Kidney (tissue), 14 donors: ENCODE results near the gene SMARCAL1. TPM values are rescaled to one million over a fixed set of nuclear protein-coding genes. Genes with fewer than 3 reads are reported as not detected.
A peak's percentile ranks its signal among the peaks of the same experiment; 100 is the strongest.
"Not testable (repeated sequence)": the region's sequence is repeated elsewhere in the genome, so short reads cannot be mapped to it uniquely, and the experiment has no call there.

ENCODE experiments used
- DNase-seq, 5 donors: peaks; one replicate each; pipeline ENCODE4 v3.0.0-alpha.2; 2013 to 2020
- FAIRE-seq: peaks from 2 replicates; lab custom pipeline; 2012; peaks lifted over from hg19 to GRCh38; lab: Jason Lieb, UNC
- H3K27ac ChIP-seq, 2 donors: one replicate each; pipeline ENCODE4 v1.7.0; 2013; ENCODE audit warnings: low read depth in 2 of 2, low read length in 2 of 2, inconsistent platforms in 1 of 2
- H3K27me3 ChIP-seq: one replicate; pipeline ENCODE4 v1.7.1; 2013; ENCODE audit warnings: low read length, inconsistent platforms; ENCODE audit not compliant: control insufficient read depth, insufficient read depth
- H3K36me3 ChIP-seq, 3 donors: one replicate each; pipeline versions ENCODE4 v1.7.0 to v1.7.1; 2013; ENCODE audit warnings: low read length in 3 of 3, control low read depth in 1 of 3, inconsistent platforms in 1 of 3; ENCODE audit not compliant: insufficient read depth in 3 of 3, control insufficient read depth in 2 of 3
- H3K4me1 ChIP-seq, 3 donors: one replicate each; pipeline versions ENCODE4 v1.7.0 to v1.7.1; 2013; ENCODE audit warnings: low read length in 3 of 3, inconsistent platforms in 1 of 3, low read depth in 1 of 3; ENCODE audit not compliant: control insufficient read depth in 2 of 3, insufficient read depth in 2 of 3
- H3K4me3 ChIP-seq, 3 donors: one replicate each; pipeline versions ENCODE4 v1.7.0 to v1.8.1; 2013; ENCODE audit warnings: low read length in 3 of 3, control low read depth in 1 of 3, inconsistent platforms in 1 of 3
- H3K9ac ChIP-seq, 3 donors: one replicate each; pipeline versions ENCODE4 v1.7.0 to v1.7.1; 2013; ENCODE audit warnings: low read length in 3 of 3, control low read depth in 1 of 3, inconsistent platforms in 1 of 3
- H3K9me3 ChIP-seq, 3 donors: one replicate each; pipeline versions ENCODE4 v1.7.0 to v1.7.1; 2013; ENCODE audit warnings: low read length in 3 of 3, control low read depth in 1 of 3, inconsistent platforms in 1 of 3; ENCODE audit not compliant: control insufficient read depth in 2 of 3, insufficient read depth in 1 of 3
- CTCF ChIP-seq: IDR thresholded peaks from 3 replicates; pipeline ENCODE4 v1.5.1; 2012; ENCODE audit warnings: mild to moderate bottlenecking, moderate library complexity, borderline replicate concordance; ENCODE audit not compliant: insufficient read depth; ENCODE audit errors: extremely low read depth
- intact Hi-C: fragments of 100-400 bp; cut with DNase I; formaldehyde crosslinking; loops from one replicate; pipeline ENCODE4 v1.11.1; 2022
- polyA plus RNA-seq: library from polyadenylated mRNA; stranded (reverse); fragments of 350-450 nt; fragmentation: Illumina TruSeq; extraction: RNeasy Lipid Tissue Mini Kit (QIAGEN cat#74804); gene quantifications from one replicate; pipeline ENCODE4 v1.2.3, GENCODE V29; 2014; ENCODE audit warnings: low read depth, low replicate concordance; ENCODE audit not compliant: insufficient read depth
- total RNA-seq: library from RNA; stranded (reverse); fragmentation: NEBNext Ultra II Directional; extraction: Animal tissue kit (Norgen Biotek cat#: 25700); gene quantifications from one replicate; pipeline ENCODE4 v1.2.1, GENCODE V29; 2021
- donor health status: control.
- donor health status: control.
- donor health status: control.
- donor health status: control.
- donor health status: control.
- donor health status: DM: yes; HTN: yes; CAD: no.
- donor health status: Normal renal cell carcinoma (clear cell type).

The SMARCAL1 gene
- total and polyA plus RNA-seq, 2 donors from 2014 or later = 9.7 to 17.3 TPM

- H3K4me3 ChIP-seq = no peak overlapping the region
- H3K9ac ChIP-seq = no peak overlapping the region
- no peak for DNase-seq
- no peak for TF ChIP-seq CTCF
- no peaks in the 10 kb centered on the region for H3K27me3 ChIP-seq
- no peaks in the 10 kb centered on the region for H3K4me1 ChIP-seq
- no peak overlapping the region for H3K27ac ChIP-seq
- intact Hi-C loops = loop anchor here (5.0 to 10.0 kb wide), 2 partner anchors 150 to 1237 kb away; no protein-coding TSS in a partner anchor
- no peaks in the 10 kb centered on the region for H3K36me3 ChIP-seq
- H3K9me3 ChIP-seq = no peaks in the 10 kb centered on the region
- FAIRE-seq = no peak
Measured at GRCh38 chr2:216517447-216518225, 105.4 kb downstream of the SMARCAL1 start.

- not testable (repeated sequence) for H3K9me3 ChIP-seq, H3K27ac ChIP-seq, H3K9ac ChIP-seq, H3K36me3 ChIP-seq, DNase-seq, FAIRE-seq, H3K4me1 ChIP-seq, H3K4me3 ChIP-seq, H3K27me3 ChIP-seq
- intact Hi-C loops = loop anchor here (5.0 to 10.0 kb wide), 2 partner anchors 149 to 1236 kb away; no protein-coding TSS in a partner anchor
Measured at GRCh38 chr2:216518566-216519119, 106.4 kb downstream of the SMARCAL1 start.

- no peak overlapping the region for H3K27ac ChIP-seq
- H3K4me1 ChIP-seq = no peaks in the 10 kb centered on the region
- FAIRE-seq (peak; percentile 77), DNase-seq (peak in 4 of 5 donors; percentile 77 to 94 (median 85))
- intact Hi-C loops = loop anchor here (5.0 to 10.0 kb wide), 2 partner anchors 148 to 1236 kb away; no protein-coding TSS in a partner anchor
- no peak overlapping the region for H3K4me3 ChIP-seq
- no peaks in the 10 kb centered on the region for H3K9me3 ChIP-seq
- no peaks in the 10 kb centered on the region for H3K36me3 ChIP-seq
- no peak overlapping the region for H3K9ac ChIP-seq
- H3K27me3 ChIP-seq = no peaks in the 10 kb centered on the region
- peak; percentile 74 for TF ChIP-seq CTCF
Measured at GRCh38 chr2:216519154-216519762, 107.0 kb downstream of the SMARCAL1 start.

- no peak overlapping the region for H3K9ac ChIP-seq
- no peak overlapping the region for H3K27ac ChIP-seq
- no peaks in the 10 kb centered on the region for H3K9me3 ChIP-seq
- H3K4me3 ChIP-seq = no peak overlapping the region
- intact Hi-C loops = no loop called here
- no peaks in the 10 kb centered on the region for H3K27me3 ChIP-seq
- no peak for TF ChIP-seq CTCF
- no peak for DNase-seq
- no peak for FAIRE-seq
- H3K4me1 ChIP-seq = no peaks in the 10 kb centered on the region
- no peaks in the 10 kb centered on the region for H3K36me3 ChIP-seq
Measured at GRCh38 chr2:216520112-216520511, 107.8 kb downstream of the SMARCAL1 start.
